CD4-positive, alpha-beta T cell (primary cell): Measurements from ENCODE around the gene LAMA2. TPM values are rescaled to one million over a fixed set of nuclear protein-coding genes. Genes with fewer than 3 reads are reported as not detected.
A peak's percentile ranks its signal among the peaks of the same experiment; 100 is the strongest.

Source experiments
- ATAC-seq: fragments of 200-7000 bp; cut with Tn5 transposase; one replicate; pipeline ENCODE4 v1.10.0; 2022; ENCODE audit warnings: mild to moderate bottlenecking; ENCODE audit not compliant: poor library complexity
- CTCF ChIA-PET: fragments of 350-600 bp; sonication (Branson Sonifier 250); formaldehyde crosslinking; loops from one replicate; lab custom pipeline; 2021; ENCODE audit warnings: antibody characterized with exemption, inconsistent platforms; lab: Charles Lee
- POLR2A ChIA-PET: fragments of 350-600 bp; sonication (Branson Sonifier 250); formaldehyde crosslinking; loops from one replicate; lab custom pipeline; 2021; ENCODE audit warnings: antibody characterized with exemption, inconsistent platforms; lab: Charles Lee
- DNase-seq, 14 experiments: peaks; one replicate each; pipeline ENCODE4 v3.0.0-alpha.2; 2013 to 2020; ENCODE audit warnings: mixed read lengths in 2 of 14
- H3K27ac ChIP-seq, 2 donors: one replicate each; pipeline versions ENCODE4 v1.5.1 to v1.7.0; 2013; ENCODE audit warnings: low read length in 2 of 2, low read depth in 1 of 2, mild to moderate bottlenecking in 1 of 2
- H3K27me3 ChIP-seq, 2 experiments: 1 replicate in 1 of 2; 2 replicates in 1 of 2; pipeline versions ENCODE4 v1.6.1 to v1.7.0; 2013; ENCODE audit warnings: low read length in 2 of 2, control low read depth in 1 of 2, mild to moderate bottlenecking in 1 of 2, moderate library complexity in 1 of 2; ENCODE audit not compliant: insufficient read depth in 2 of 2, control insufficient read depth in 1 of 2
- H3K36me3 ChIP-seq: one replicate; pipeline ENCODE4 v1.6.1; 2013; ENCODE audit warnings: low read length, control low read depth; ENCODE audit not compliant: insufficient read depth
- H3K4me1 ChIP-seq: one replicate; pipeline ENCODE4 v1.6.1; 2013; ENCODE audit warnings: low read length, control low read depth; ENCODE audit not compliant: insufficient read depth
- H3K4me3 ChIP-seq: one replicate; pipeline ENCODE4 v1.5.1; 2013; ENCODE audit warnings: mild to moderate bottlenecking, low read length, moderate library complexity
- H3K9me3 ChIP-seq, 2 experiments: 1 replicate in 1 of 2; 2 replicates in 1 of 2; pipeline versions ENCODE4 v1.6.1 to v1.7.0; 2013; ENCODE audit warnings: low read length in 2 of 2, mild to moderate bottlenecking in 2 of 2, control low read depth in 1 of 2, moderate library complexity in 1 of 2; ENCODE audit not compliant: control insufficient read depth in 1 of 2, insufficient read depth in 1 of 2
- H3K27ac Mint-ChIP-seq: one replicate; pipeline ENCODE4 v1.8.0; 2020; ENCODE audit warnings: mixed read lengths
- H3K27me3 Mint-ChIP-seq: one replicate; pipeline ENCODE4 v1.8.0; 2021; ENCODE audit warnings: mixed read lengths
- H3K36me3 Mint-ChIP-seq: one replicate; pipeline ENCODE4 v1.8.0; 2021; ENCODE audit warnings: low read depth, mixed read lengths
- H3K4me1 Mint-ChIP-seq: one replicate; pipeline ENCODE4 v1.8.0; 2021; ENCODE audit warnings: low read depth, mixed read lengths
- H3K4me3 Mint-ChIP-seq: one replicate; pipeline ENCODE4 v1.8.0; 2020; ENCODE audit warnings: mild to moderate bottlenecking, mixed read lengths
- H3K9me3 Mint-ChIP-seq: one replicate; pipeline ENCODE4 v1.8.0; 2020; ENCODE audit warnings: mixed read lengths
- intact Hi-C, 2 experiments: fragments of 100-400 bp; cut with DNase I in 1 of 2; cut with micrococcal nuclease in 1 of 2; formaldehyde crosslinking; loops; one replicate each; pipeline versions ENCODE4 v1.15.1 to v1.9.0; 2023 to 2025; cut with DNase I, micrococcal nuclease
- total RNA-seq, 174 experiments: library from RNA in 2 of 174; stranded (reverse) in 2 of 174; gene quantifications; one replicate each; pipeline ENCODE4 v1.2.3 and lab custom pipeline; 2021 to 2026
- TF ChIP-seq, protein P1 (sequence below): fragments of 200-600 bp; IDR thresholded peaks from one replicate; pipeline ENCODE4 v1.8.0; 2022; ENCODE audit warnings: antibody characterized with exemption, mild to moderate bottlenecking

The LAMA2 gene
- total RNA-seq, 2 experiments from 2014 or later = 0.05 to 0.06 TPM

DNA sequence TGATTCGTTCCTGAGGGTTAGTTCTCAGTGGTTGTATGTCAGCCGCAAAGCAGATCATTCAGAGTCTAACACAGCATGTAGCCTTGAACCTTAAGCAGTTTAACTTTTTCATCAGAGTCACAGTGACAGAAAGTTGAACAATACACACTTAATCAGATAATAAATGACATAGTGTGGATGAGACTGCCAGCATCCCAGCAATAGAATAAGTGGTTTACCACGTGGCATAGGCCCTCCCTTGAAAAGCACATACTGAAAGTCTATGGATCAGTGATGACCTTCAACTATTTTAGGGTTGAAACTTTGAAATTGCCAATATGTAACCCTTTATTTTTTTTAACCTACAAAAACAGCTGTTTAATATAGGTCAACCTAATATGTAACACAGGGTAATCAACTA lies 561.7 kb downstream of the LAMA2 start:
- TF ChIP-seq, protein P1, sequence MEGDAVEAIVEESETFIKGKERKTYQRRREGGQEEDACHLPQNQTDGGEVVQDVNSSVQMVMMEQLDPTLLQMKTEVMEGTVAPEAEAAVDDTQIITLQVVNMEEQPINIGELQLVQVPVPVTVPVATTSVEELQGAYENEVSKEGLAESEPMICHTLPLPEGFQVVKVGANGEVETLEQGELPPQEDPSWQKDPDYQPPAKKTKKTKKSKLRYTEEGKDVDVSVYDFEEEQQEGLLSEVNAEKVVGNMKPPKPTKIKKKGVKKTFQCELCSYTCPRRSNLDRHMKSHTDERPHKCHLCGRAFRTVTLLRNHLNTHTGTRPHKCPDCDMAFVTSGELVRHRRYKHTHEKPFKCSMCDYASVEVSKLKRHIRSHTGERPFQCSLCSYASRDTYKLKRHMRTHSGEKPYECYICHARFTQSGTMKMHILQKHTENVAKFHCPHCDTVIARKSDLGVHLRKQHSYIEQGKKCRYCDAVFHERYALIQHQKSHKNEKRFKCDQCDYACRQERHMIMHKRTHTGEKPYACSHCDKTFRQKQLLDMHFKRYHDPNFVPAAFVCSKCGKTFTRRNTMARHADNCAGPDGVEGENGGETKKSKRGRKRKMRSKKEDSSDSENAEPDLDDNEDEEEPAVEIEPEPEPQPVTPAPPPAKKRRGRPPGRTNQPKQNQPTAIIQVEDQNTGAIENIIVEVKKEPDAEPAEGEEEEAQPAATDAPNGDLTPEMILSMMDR = no peak
- intact Hi-C loops = no loop called here
- Mint-ChIP-seq H3K27ac (peak overlapping the region; percentile 8), H3K4me3 (no peak overlapping the region), H3K27me3 (no peaks in the 10 kb centered on the region), H3K36me3 (no peaks in the 10 kb centered on the region), H3K4me1 (peaks cover 41% of the 10 kb centered on the region), H3K9me3 (no peaks in the 10 kb centered on the region)
- Histone ChIP-seq H3K4me1 (no peaks in the 10 kb centered on the region), H3K9me3 (no peaks in the 10 kb centered on the region), H3K4me3 (no peak overlapping the region), H3K36me3 (no peaks in the 10 kb centered on the region), H3K27ac (no peak overlapping the region), H3K27me3 (no peaks in the 10 kb centered on the region)
- ChIA-PET CTCF (no interaction called here), POLR2A (no interaction called here)
- no peak for DNase-seq
- ATAC-seq = no peak

GRCh38 chr6:129446272-129447197 lies 563.6 kb downstream of the LAMA2 start:
- no peaks in the 10 kb centered on the region for H3K27me3 ChIP-seq
- H3K27ac Mint-ChIP-seq = peak overlapping the region; percentile 5
- TF ChIP-seq, protein P1 = no peak
- H3K4me3 ChIP-seq = no peak overlapping the region
- ChIA-PET POLR2A (interaction anchor here (0.6 kb wide), 1 partner anchor 754 kb away, joined by 3 read pairs; no protein-coding TSS in a partner anchor), CTCF (no interaction called here)
- no peak overlapping the region for H3K27ac ChIP-seq
- peak in 4 of 14 experiments; percentile 8 to 29 (median 20) for DNase-seq
- no peaks in the 10 kb centered on the region for H3K36me3 Mint-ChIP-seq
- H3K9me3 Mint-ChIP-seq = no peaks in the 10 kb centered on the region
- intact Hi-C loops = no loop called here
- ATAC-seq = peak; percentile 39
- peaks cover 41% of the 10 kb centered on the region for H3K4me1 Mint-ChIP-seq
- no peak overlapping the region for H3K4me3 Mint-ChIP-seq
- H3K36me3 ChIP-seq = no peaks in the 10 kb centered on the region
- no peaks in the 10 kb centered on the region for H3K4me1 ChIP-seq
- H3K27me3 Mint-ChIP-seq = no peaks in the 10 kb centered on the region
- no peaks in the 10 kb centered on the region for H3K9me3 ChIP-seq

DNA sequence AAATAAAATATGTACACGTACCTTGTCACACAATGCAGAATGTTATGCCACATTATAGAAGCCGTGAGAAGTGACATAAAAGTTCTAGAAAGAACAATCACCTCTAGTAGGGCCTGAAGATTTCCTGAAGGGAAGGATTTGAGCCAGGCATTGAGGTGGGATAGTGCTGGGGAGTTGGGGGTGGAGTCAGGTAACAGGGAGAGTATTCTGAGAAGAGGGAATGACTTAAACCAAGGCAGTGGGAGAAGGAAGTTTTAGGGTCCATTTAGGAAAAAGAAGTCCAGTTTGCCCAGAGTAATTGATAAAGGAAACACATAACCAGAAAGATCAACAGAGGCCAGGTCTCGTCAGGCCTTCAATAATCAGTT lies 564.2 kb downstream of the LAMA2 start:
- POLR2A ChIA-PET = interaction anchor here (0.6 kb wide), 1 partner anchor 753 kb away, joined by 3 read pairs; no protein-coding TSS in a partner anchor
- H3K9me3 Mint-ChIP-seq = no peaks in the 10 kb centered on the region
- H3K4me3 Mint-ChIP-seq = no peak overlapping the region
- no peaks in the 10 kb centered on the region for H3K36me3 Mint-ChIP-seq
- ATAC-seq (no peak), DNase-seq (no peak)
- TF ChIP-seq, protein P1 = no peak
- H3K4me1 Mint-ChIP-seq = peaks cover 41% of the 10 kb centered on the region
- H3K27ac Mint-ChIP-seq = peak overlapping the region; percentile 5
- intact Hi-C loops = no loop called here
- H3K27me3 Mint-ChIP-seq = no peaks in the 10 kb centered on the region
- no peaks in the 10 kb centered on the region for H3K36me3 ChIP-seq
- H3K27ac ChIP-seq = no peak overlapping the region
- no peaks in the 10 kb centered on the region for H3K4me1 ChIP-seq
- CTCF ChIA-PET = no interaction called here
- H3K9me3 ChIP-seq = no peaks in the 10 kb centered on the region
- H3K4me3 ChIP-seq = no peak overlapping the region
- no peaks in the 10 kb centered on the region for H3K27me3 ChIP-seq
